COLO829 (cell line): ENCODE results near the gene NATD1.
A peak's percentile ranks its signal among the peaks of the same experiment; 100 is the strongest.

Experiments
- DNase-seq: peaks from one replicate; pipeline ENCODE4 v3.0.0; 2012; ENCODE audit warnings: low spot score

The NATD1 gene, protein sequence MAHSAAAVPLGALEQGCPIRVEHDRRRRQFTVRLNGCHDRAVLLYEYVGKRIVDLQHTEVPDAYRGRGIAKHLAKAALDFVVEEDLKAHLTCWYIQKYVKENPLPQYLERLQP

DNA sequence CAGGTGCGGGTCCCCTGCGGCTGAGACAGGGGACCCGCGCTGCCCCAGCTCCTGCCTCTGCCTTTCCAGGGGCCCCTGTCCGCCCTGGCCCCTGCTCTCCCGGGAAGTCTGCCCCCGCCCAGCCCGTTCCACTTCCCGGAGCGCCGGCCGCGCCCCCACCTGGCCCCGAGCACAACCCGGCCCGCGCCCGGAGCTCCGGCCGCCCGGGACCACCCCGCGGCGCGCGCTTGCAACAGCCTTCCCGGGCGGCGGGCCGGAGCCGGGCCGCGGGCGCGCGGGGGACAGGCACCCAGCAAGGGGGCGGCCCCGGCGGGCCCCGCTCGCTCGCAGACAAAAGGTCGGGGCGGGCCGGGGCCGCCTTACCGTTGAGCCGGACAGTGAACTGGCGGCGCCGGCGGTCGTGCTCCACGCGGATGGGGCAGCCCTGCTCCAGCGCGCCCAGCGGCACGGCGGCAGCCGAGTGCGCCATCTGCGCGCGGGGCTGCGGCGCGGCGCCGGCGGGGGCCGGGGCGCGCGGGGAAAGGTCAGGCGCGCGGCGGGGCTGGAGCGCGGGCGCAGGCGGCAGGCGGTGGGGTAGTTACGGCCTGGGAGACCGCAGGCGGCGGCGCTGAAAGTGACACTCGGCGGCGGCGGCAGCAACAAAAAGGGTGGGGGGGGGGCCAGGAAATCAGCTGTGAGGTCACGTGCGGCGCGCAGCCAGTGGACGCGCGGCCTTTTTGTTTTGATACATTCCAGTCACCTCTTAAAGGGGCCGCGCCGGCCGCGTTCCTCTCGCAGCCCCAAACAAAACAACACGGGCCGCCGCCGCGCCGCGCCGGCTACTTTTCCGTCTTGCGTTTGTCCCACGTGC lies at the start of gene NATD1:
Gene NATD1, minus strand, starts transcription at position 615 of the 850 bp plus-strand sequence. Its CDS starts 146 bp downstream, at position 469.
- DNase-seq: peak; percentile 80

DNA sequence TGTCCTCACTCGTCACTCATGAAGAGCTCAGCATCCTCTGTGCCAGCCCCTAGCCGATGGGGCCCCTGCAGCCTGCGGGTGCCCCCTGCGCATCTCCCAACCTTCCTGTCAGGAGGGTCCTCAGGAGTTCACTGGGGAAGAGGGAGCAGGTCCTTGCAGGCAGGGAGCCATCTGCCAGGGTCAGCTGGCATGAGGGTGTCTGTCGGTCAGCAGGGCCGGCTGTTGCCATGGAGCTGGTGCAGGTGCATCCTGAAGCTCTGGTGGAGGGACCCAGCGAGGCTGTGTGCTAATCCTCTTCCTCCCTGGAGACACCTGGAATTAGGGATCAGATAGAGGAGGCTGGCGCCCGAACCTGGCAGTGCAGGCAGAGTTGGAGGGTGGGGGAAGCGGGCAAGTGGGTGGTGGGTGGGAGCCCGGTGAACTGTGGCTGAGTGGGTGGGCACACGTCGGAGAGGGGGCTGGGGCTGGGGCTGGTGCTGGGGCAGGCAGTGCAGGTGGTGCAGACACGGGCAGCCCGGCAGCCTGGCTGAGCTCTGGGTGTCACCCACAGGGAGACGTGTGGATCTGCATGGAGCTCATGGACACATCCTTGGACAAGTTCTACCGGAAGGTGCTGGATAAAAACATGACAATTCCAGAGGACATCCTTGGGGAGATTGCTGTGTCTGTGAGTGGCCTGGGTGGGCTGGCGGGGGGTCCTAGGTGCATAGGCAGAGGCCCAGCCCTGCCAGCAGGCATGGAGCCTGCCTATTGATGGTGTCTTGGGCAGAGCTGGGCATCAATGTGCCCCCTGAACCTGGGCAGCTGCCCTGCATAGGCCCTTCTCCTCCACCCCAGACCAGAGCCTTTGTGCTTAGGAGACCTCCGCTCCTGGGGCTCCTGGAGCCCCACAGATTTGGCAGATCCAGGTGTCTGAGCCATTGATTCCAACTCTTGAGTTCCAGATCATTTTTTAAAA lies 48.7 kb upstream of the NATD1 start:
- DNase-seq: no peak

DNA sequence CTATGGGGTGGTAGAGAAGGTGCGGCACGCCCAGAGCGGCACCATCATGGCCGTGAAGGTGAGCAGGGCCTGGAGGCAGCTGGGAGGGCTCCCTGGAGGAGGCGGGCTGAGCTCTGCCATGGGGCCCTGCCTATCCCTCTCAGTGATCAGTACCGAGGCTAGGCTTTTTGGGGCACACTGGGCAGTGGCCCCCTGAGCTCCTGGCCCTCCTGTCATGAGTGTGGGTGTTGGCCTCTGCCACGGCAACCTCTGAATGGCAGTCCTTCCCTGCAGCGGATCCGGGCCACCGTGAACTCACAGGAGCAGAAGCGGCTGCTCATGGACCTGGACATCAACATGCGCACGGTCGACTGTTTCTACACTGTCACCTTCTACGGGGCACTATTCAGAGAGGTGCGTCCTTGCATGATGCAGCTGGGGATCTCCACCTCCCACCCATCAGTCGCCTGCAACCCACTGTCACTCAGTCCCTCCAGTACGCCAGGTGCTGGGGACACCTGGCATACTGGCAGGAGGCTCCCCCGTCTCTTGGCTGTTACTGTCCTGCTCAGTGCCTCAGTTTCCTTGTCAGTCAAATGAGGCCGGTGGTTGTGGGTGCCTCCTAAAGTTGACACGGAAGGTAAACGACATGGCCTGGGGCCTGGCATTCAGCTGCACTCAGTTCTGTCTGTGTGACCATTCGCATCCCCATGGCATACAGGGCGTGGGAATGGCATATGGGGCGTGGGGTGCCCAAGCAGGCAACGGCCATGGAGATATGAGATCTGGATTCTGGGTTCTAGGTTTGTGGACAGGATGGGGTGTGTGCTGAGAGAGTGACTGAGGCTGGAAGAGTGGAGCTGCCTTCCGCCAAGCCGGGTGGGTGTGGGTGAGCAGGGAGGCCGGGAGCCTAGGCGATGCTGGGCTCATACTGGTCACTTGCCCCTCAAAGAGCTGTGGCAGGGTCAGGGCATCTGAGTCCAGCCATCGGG lies 47.7 kb upstream of the NATD1 start:
- no peak for DNase-seq

DNA sequence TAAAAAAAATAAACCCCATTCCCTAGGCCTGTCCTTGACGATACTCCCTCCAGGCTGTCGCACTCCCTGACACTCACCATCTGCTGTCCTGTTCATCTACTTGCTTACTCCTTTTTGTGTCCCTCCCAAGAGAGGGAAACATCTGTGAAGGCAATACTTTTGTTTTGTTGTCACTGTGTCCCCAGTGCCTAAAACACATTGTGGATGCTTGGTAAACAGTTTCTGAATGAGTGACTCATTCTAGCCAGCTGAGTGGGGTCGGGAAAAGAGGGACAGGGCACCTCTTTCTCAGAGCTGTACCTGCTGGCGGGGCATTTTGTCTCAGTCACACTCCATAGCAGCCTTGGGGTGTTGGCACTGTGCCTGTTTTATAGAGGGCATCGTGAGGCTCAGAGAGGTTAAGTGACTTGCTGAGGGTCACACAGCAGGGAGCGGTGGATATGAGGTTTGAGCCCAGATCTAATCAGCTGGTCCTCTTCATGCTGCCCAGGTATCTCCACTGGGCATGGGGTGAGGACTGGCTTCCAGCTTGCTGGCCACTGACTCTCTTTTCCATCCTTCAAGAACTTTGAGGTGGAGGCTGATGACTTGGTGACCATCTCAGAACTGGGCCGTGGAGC lies 46.9 kb upstream of the NATD1 start:
- DNase-seq: no peak

DNA sequence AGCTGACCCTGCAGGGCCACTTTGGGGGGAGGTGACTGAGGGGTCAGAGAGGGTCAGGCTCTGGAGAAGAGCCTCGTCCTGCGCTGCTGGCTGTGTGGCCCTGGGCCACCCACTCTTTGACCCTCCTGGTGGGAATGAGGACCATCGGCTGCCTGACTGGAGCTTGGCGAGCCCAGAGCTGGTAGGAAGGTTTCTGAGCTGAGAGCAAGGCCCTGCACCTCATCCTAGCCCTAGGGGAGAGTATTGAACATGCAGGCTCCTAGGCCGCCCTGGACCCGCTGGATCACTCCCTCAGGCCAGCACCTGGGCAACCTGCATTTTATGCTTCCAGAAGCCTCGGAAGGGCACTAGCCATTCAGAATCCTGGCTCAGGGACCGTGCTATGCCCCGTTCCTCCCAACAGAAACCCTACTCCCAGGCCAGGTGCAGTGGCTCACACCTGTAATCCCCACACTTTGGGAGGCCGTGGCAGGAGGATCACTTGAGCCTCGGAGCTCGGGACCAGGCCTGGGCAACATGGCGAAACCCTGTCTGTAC lies 45.8 kb upstream of the NATD1 start:
- no peak for DNase-seq

DNA sequence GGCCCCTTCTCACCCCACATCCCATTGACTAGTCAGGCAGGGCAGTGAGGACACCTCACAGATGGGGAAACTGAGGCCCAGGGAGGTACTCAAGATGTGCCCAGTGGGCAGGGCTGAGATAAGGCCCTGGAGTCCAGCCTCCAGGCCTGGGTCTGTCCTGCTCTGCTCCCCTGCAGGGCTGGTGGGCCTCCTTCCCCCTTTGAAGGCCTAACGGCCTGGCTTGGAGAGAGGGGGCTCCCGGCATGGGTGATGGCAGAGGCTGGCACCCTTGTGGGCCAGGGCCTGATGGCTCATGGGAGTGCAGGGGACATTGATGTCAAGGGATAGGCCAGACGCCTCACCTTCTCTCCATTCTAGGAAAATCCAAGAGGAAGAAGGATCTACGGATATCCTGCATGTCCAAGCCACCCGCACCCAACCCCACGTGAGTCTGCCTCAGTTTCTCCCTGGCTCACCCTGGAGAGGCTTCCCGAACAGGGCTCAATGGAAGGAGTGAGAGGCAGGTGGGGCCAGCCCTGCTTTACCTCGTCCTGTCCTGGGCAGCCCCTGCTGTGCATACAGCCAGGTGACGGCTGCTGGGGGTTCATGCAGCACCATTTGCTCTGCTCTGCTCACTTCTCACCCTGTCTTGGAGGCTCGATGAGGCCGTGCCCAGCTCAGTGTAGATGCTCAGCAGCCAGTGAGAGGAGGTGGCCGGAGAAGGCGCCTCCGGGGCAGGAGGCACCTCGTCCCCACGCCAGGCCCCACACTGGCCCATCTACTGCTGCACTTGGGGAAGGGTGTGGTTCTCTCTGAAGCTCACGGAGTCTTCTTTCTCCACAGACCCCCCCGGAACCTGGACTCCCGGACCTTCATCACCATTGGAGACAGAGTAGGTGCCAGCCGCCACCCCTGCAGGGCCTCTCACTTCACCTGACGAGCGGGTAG lies 45.1 kb upstream of the NATD1 start:
- no peak for DNase-seq

DNA sequence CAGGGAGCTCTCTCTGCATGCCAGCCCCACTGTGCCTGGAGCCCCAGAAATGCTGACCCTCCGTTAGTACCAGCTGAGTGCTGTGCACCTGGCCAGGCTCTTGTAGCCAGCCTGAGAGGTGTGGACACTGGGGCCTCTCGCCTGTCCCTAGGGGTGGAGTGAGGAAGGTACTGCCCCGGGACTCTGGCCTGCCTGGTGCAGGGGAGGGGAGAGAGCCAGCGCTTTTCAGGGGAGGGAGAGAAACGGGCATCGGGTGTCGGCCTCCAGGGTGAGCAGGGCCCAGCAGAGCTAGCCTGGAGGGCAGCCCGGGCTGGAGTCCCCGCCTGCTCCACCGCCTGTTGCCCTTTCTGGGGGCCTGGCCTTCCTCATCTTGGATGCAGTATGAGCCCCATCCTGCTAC lies 44.4 kb upstream of the NATD1 start:
- DNase-seq: no peak

DNA sequence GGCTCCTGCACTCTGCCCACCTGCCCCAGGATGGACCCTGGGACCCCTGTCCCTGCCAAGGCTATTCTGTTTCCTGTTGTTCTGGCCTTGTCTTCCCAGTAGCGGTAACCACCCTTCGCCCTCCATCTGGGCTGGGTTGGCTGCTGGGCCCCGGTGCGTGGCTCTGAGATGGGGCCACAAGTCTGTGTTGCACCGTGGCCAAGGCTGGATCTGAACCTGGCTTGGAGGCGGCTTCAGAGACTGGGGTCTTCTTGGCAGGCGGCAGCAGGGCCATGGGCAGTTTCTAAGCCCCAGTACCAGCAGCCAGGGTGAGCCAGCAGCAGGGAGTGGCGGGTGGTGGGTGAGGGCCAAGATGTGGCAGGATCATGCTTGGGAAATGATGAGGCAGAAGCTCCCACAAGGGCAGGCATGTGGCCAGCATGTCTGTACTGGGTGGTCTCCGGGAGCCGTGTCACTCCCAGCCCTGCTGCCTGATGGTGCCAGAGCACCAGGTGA lies 43.9 kb upstream of the NATD1 start:
- DNase-seq: no peak

DNA sequence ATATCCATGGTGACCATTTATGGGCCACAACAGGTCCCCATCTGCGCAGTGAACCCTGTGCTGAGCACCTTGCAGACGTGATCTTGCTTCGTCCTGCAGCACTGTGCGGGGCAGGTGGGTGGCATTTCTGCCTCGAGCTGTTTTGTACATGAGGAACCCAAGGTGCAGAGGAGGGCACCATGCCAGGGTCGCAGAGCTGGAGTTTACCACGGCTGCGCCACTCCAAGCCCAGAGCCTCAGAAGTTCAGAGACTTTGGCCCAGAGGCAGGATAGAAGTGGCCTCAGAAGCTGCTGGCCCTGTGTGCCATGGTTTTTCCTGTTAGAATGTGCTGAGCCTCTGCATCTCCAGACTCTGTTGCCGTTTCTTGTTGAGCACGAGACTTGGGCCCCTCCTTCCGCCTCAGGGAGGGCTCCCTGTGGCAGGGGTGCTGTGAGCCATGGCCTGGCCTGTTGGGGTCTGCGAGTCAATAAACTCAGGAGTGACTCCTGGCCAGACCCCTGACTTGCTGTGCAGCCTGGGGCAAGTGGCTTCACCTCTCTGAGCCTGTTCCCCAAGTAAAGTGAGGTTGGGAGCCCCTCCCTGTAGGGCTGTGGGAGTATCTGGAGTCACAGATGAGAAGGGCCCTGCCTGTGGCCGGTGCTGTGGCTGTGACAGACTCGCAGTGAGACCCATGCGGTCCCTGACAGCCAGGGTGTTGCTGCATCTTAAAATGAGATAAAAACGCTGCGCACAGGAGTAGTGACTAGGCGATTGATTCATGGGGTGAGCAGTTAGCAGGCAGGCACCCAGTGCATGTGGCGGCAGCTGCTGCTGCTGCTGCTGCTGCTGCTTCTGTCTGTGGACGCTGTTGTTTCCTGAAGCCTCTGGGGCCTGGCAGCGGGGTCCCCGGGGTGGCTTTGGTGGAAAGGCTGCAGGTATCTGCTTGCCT lies 43.2 kb upstream of the NATD1 start:
- DNase-seq: no peak

DNA sequence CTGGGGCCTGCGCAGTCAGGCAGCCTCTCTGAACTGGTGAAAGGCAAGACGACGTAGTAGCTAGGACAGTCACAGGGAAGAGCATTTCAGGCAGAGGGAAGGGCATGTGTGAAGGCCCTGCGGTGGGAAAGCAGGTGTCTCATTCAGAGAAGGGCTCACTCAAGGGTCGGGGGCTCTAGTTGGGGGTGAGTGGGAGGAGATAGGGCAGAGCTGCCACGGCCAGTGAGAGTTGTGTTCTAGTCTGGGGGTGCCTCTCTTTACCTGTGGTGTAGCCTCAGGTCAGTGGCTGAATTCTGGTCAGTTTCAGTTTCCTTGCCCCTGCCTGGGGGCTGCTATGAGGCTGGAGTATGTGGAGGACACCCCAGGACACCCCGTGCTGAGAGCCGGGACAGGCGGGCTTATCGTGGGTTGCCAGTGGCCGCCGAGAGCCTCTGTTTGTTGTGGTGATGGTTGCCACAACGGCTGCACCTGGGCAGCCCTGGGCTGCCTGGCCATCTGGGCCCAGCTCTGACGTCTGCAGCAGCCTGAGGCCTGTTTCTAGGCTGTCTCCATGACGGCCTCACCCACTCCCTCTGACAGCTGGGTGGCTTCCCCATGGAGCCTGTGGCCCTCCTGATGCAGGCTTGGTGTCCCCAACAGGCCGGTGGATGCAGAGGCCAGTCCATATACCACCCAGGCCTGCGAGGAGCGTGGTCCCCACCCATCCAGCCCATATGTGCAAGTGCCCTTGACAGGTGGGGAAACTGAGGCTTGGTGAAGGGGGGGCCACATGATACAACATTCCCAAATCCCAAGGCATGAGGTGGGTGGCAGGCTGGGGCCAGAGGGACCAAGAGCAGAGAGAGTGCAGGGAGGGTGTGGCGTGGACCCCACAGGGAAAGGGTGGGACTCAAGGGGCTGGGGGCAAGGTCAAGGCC lies 42.1 kb upstream of the NATD1 start:
- no peak for DNase-seq

DNA sequence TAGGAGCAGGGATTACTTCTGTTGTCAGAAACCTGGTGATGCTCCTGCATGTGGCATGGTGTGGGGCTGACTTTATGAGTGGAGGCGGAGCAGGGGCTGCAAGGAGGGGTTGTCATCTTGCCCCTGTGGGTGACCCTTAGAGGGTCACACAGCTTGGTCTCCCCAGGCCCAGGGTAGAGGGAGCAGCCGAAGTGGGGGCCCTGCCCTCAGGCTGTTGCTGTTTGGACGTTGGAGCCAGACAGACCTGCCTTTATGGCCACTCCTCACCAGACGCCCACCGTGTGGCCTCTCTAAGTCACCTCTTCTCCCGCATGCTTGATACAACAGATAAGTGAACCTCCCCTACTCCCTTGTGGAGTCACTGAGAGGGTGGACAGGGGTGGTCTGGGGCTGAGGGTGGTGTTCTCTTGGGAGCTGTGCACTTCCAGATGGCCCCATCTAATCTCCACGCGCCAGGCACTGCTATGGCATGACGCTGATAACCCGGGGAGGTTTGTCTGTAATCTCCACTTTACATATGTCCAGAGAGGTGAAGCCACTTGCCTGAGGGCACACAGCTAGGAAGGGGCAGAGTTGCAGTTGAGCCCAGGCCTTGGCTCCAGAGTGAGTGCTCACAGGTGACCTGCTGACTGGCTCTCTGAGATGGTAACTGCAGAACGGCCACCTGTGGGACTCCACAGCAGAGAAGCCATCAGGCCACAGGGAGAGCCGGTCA lies 41.3 kb upstream of the NATD1 start:
- DNase-seq: no peak

DNA sequence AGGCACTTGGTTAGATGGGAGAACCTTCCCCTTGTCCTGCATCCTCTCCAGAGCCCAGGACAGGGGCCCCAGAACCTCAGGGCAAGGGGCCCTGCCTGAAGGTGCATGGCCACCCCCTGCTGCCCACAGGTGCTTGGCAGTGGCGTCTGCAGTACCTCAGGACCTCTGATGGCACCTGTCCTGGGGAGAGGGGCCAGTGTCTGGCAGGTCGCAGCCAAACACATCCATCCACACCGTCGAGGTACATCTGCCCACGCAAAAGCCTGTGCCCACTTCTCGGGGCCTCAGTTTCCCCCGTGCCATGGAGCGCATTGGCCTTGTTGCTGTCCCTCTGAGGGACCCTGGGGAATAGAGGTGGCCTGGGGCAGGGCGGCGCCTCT lies 40.6 kb upstream of the NATD1 start:
- DNase-seq: no peak

DNA sequence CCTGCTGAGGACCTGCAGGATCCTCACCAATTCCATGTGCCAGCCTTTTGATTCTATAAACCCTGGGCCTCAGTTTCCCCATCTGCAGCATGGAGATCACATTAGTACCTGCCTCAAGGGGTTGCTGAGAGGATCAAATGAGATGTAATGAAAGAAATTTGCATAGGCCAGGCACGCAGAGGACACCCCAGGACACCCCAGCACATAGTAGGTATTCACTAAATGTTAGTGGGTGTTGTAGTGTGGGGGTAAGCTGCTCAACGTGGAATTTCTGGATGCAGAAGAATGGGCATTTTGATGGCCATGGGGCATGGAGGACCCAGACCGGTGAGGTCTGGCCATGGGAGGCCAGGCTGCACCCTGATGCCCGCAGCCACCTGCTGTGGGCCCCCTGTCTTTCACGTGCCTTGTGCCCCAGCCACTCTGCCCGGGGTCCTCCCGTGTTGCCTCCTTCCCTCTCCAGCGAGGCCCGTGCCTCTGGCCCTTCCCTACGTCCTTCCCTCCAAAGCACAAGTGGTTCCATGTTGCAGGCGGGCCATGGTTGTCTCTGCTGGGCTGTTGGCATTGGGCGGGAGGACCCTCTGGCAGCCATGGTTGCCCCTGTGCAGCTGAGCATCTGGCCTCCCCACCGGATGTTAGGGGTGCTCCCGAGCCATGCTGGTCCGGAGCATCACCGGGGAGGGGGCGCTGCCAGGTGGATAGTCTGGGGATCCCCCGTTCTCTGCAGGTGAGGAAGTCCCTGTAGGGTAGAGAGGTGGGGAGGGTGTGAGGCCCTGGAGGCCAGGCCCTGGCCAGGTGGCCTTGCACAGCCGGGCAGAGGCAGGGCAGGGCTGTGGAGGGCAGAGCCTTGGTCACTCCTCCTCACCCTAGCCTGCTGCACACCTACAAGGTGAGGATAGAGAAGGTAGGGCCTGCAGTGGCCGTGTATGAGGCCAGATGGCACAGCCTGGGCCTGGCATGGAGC lies 39.9 kb upstream of the NATD1 start:
- no peak for DNase-seq

DNA sequence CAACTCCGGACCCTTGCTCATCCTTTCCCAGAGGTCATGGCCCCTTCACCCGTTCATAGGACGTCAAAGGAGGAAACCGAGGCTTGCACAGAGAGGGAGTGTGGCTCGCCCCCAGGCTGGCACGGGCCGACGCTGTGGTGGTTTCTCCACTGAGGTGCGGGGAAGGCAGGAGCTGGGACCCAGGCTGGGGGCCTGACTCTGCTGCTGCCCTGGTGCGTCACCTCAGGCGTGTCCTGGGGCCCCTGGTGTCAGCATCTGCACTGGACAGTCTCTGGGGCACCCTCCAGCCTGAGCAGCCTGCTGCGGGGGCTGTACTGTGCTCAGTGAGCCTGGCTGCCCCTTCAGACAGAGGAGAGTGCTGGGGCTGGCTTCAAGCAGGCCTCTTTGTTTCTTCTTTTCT lies 38.7 kb upstream of the NATD1 start:
- no peak for DNase-seq

DNA sequence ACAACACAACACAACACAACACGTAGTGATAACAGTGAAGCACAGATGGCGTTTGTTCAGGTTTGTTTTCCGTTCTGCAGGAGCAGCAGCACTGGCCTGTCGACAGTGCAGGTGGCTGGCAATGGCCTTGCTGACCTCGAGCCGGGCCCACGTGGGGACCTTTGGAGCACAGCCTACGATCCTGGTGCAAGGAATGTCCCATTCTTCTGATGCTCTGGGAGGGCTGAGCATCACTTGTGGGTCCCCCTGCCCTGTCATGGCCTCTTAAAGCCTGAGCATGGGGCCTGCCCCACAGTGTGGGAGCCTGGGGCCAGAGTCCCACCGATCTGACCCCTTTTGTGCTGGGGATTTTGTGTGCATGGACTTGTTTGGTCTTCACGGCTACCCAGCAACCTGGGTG lies 38.1 kb upstream of the NATD1 start:
- DNase-seq: no peak
